Kidney epithelial cell (primary cell): ENCODE measurements around the gene NMRK2. TPM values are rescaled to one million over a fixed set of nuclear protein-coding genes. Genes with fewer than 3 reads are reported as not detected.

ENCODE experiments used
- DNase-seq: peaks from one replicate; pipeline ENCODE4 v3.0.0-alpha.2; 2010; ENCODE audit warnings: low read depth
- H3K27me3 ChIP-seq: 2 replicates; pipeline ENCODE4 v1.6.0; 2011; ENCODE audit warnings: low read length; ENCODE audit not compliant: control insufficient read depth, insufficient read depth
- H3K36me3 ChIP-seq: 2 replicates; pipeline ENCODE4 v1.5.1; 2011; ENCODE audit warnings: low read length; ENCODE audit not compliant: control insufficient read depth, insufficient read depth
- H3K4me3 ChIP-seq: 2 replicates; pipeline ENCODE4 v1.5.1; 2011; ENCODE audit warnings: low read depth, mild to moderate bottlenecking, control low read depth, low read length
- CTCF ChIP-seq: IDR thresholded peaks from 2 replicates; pipeline ENCODE4 v1.5.1; 2011; ENCODE audit warnings: mild to moderate bottlenecking, moderate library complexity, low read length, control low read depth, inconsistent platforms; ENCODE audit not compliant: insufficient read depth, poor library complexity, severe bottlenecking
- total RNA-seq: library from RNA; depleted of rRNA; stranded (reverse); fragments of >200 nt; gene quantifications from 2 replicates; pipeline ENCODE4 v1.2.3, GENCODE V29; 2015

NMRK2 gene
- total RNA-seq, 1 donor from 2014 or later: not detected

GRCh38 chr19:3987619-3988371, 54.9 kb downstream of the NMRK2 start:
- DNase-seq: peak; percentile 32
- Histone ChIP-seq H3K36me3 (peaks cover 8% of the 10 kb centered on the region), H3K27me3 (no peaks in the 10 kb centered on the region), H3K4me3 (peak overlapping the region; percentile 0)
- TF ChIP-seq CTCF: peak; percentile 95

- no peaks in the 10 kb centered on the region for H3K27me3 ChIP-seq
- no peak for TF ChIP-seq CTCF
- no peak for DNase-seq
- H3K36me3 ChIP-seq: no peaks in the 10 kb centered on the region
- no peak overlapping the region for H3K4me3 ChIP-seq
These were observed 57.9 kb downstream of the NMRK2 start for GRCh38 chr19:3990815-3991117.

Other genes starting within 250 kb of the NMRK2 start
- gene PIP5K1C, start 232.6 kb upstream of the NMRK2 start, total RNA-seq: 26.5 and 26.6 TPM in 2 replicates
- 1.7 and 7.8 TPM in 2 replicates for gene TJP3, start 224.7 kb upstream of the NMRK2 start, total RNA-seq
- gene APBA3, start 171.4 kb upstream of the NMRK2 start, total RNA-seq: 39.7 and 50.5 TPM in 2 replicates
- gene MRPL54, start 170.4 kb upstream of the NMRK2 start, total RNA-seq: 48.4 and 120 TPM in 2 replicates
- gene RAX2, start 160.8 kb upstream of the NMRK2 start, total RNA-seq: not detected in 2 replicates
- 0.50 and 1.2 TPM in 2 replicates for gene MATK, start 146.7 kb upstream of the NMRK2 start, total RNA-seq
- gene ZFR2, start 64.0 kb upstream of the NMRK2 start, total RNA-seq: 0.17 TPM in 1 of 2 replicates, not detected in the other
- gene ATCAY, start 52.4 kb upstream of the NMRK2 start, total RNA-seq: 0.14 TPM in 1 of 2 replicates, not detected in the other
- 155 and 199 TPM in 2 replicates for gene DAPK3, start 38.0 kb downstream of the NMRK2 start, total RNA-seq
- 3,492 and 3,925 TPM in 2 replicates for gene EEF2, start 52.4 kb downstream of the NMRK2 start, total RNA-seq
- gene PIAS4, start 74.7 kb downstream of the NMRK2 start, total RNA-seq: 38.1 and 43.7 TPM in 2 replicates
- 39.9 and 43.3 TPM in 2 replicates for gene ZBTB7A, start 133.8 kb downstream of the NMRK2 start, total RNA-seq
- gene MAP2K2, start 191.1 kb downstream of the NMRK2 start, total RNA-seq: 198 and 249 TPM in 2 replicates
- not detected in 2 replicates for gene CREB3L3, start 220.6 kb downstream of the NMRK2 start, total RNA-seq
- gene SIRT6, start 249.5 kb downstream of the NMRK2 start, total RNA-seq: 58.8 and 59.2 TPM in 2 replicates
- gene ANKRD24, start 249.6 kb downstream of the NMRK2 start, total RNA-seq: 0.33 and 0.34 TPM in 2 replicates